PFSK-1 (cell line): ENCODE data around the gene SLC38A6.

ENCODE experiments used
- POLR2AphosphoS5 ChIP-seq: IDR thresholded peaks from 2 replicates; pipeline ENCODE4 v1.6.1; 2012; ENCODE audit warnings: low read depth, mild to moderate bottlenecking, control low read depth, low read length, moderate library complexity
- REST ChIP-seq, 2 experiments: IDR thresholded peaks; 2 replicates each; pipeline versions ENCODE4 v1.6.1 to v1.8.0; 2011 to 2012; ENCODE audit warnings: low read depth in 2 of 2, low read length in 2 of 2, control low read depth in 1 of 2, inconsistent platforms in 1 of 2, mild to moderate bottlenecking in 1 of 2, moderate library complexity in 1 of 2; ENCODE audit not compliant: insufficient read depth in 1 of 2

- no peak for TF ChIP-seq POLR2AphosphoS5
- TF ChIP-seq REST (IDR thresholded peaks at IDR 0.05; ENCODE audit: insufficient read depth in 1 of 2, low read depth in 2 of 2, low read length in 2 of 2): no peak
Observed at GRCh38 chr14:60964904-60965303, 16.1 kb upstream of the SLC38A6 start.
